HepG2 (cell line): Measurements from ENCODE around the gene CLN6. TPM values are rescaled to one million over a fixed set of nuclear protein-coding genes. Genes with fewer than 3 reads are reported as not detected.

Experiments
- ARHGAP35 ChIP-seq: sonication (generic); formaldehyde crosslinking; IDR thresholded peaks from 2 replicates; pipeline ENCODE4 v1.9.0; 2022; ENCODE audit warnings: mild to moderate bottlenecking, inconsistent platforms, moderate library complexity, missing genetic modification reagents, borderline replicate concordance
- BHLHE40 ChIP-seq: IDR thresholded peaks from 2 replicates; pipeline ENCODE4 v1.6.1; 2011; ENCODE audit warnings: low read length, improper control_type of control experiment
- CEBPZ ChIP-seq: IDR thresholded peaks from 2 replicates; pipeline ENCODE4 v1.6.1; 2012; ENCODE audit warnings: low read length, improper control_type of control experiment
- EED ChIP-seq: sonication (generic); formaldehyde crosslinking; IDR thresholded peaks from 2 replicates; pipeline ENCODE4 v1.5.0; 2020; ENCODE audit warnings: mild to moderate bottlenecking, missing genetic modification reagents
- HNF1B ChIP-seq: sonication (generic); formaldehyde crosslinking; IDR thresholded peaks from 2 replicates; pipeline ENCODE4 v1.5.1; 2020; ENCODE audit warnings: mild to moderate bottlenecking, moderate library complexity, missing genetic modification reagents
- MED8 ChIP-seq: sonication (generic); formaldehyde crosslinking; IDR thresholded peaks from 2 replicates; pipeline ENCODE4 v1.8.1; 2023; ENCODE audit warnings: mild to moderate bottlenecking, missing genetic modification reagents; ENCODE audit not compliant: insufficient replicate concordance
- MNT ChIP-seq: fragments of 450-650 bp; IDR thresholded peaks from 2 replicates; pipeline ENCODE4 v1.6.1; 2016
- POLR2G ChIP-seq: fragments of 200-400 bp; formaldehyde crosslinking; IDR thresholded peaks from 2 replicates; pipeline ENCODE4 v1.6.1; 2018; ENCODE audit warnings: mild to moderate bottlenecking, low read depth, low read length, moderate library complexity
- SSRP1 ChIP-seq: IDR thresholded peaks from 2 replicates; pipeline ENCODE4 v1.6.1; 2016; ENCODE audit warnings: control low read depth
- TBP ChIP-seq: sonication (generic); formaldehyde crosslinking; IDR thresholded peaks from 2 replicates; pipeline ENCODE4 v1.5.0; 2020; ENCODE audit warnings: missing genetic modification reagents
- TSC22D2 ChIP-seq: sonication (generic); formaldehyde crosslinking; IDR thresholded peaks from 2 replicates; pipeline ENCODE4 v1.5.1; 2020; ENCODE audit warnings: missing genetic modification reagents, mild to moderate bottlenecking, borderline replicate concordance
- ZBTB33 ChIP-seq: sonication (generic); formaldehyde crosslinking; IDR thresholded peaks from 2 replicates; pipeline ENCODE4 v1.4.0; 2020; ENCODE audit warnings: missing genetic modification reagents
- ZFP36 ChIP-seq: fragments of 150-350 bp; IDR thresholded peaks from 2 replicates; pipeline ENCODE4 v1.6.1; 2018; ENCODE audit warnings: borderline replicate concordance, low read length, low read depth; ENCODE audit not compliant: partially characterized antibody
- ZKSCAN1 ChIP-seq: fragments of 150-350 bp; IDR thresholded peaks from 2 replicates; pipeline ENCODE4 v1.6.1; 2014; ENCODE audit warnings: low read length
- ZNF788 ChIP-seq: sonication (generic); formaldehyde crosslinking; IDR thresholded peaks from 2 replicates; pipeline ENCODE4 v1.5.0; 2020; ENCODE audit warnings: mild to moderate bottlenecking, missing genetic modification reagents, borderline replicate concordance
- polyA plus RNA-seq, 8 experiments: library from polyadenylated mRNA; depleted of rRNA in 3 of 8; stranded (reverse) in 7 of 8; unstranded in 1 of 8; fragments of >200 nt; fragmentation: Illumina TruSeq in 4 of 8; extraction: Trizol in 4 of 8; gene quantifications; 2 replicates each; pipeline versions ENCODE4 v1.2.1 to v1.2.3, GENCODE V29; 2011 to 2016; ENCODE audit warnings: low read depth in 4 of 8, missing spikeins in 1 of 8, mixed read lengths in 1 of 8; ENCODE audit not compliant: insufficient read depth in 1 of 8
- total RNA-seq, 5 experiments: library from RNA; depleted of rRNA; stranded (reverse); fragments of >200 nt; fragmentation: Illumina TruSeq; extraction: Trizol; gene quantifications; 2 replicates each; pipeline ENCODE4 v1.2.3, GENCODE V29; 2016; ENCODE audit warnings: low read depth in 1 of 5
- TF ChIP-seq, protein P1 (sequence below): IDR thresholded peaks from 2 replicates; pipeline ENCODE4 v1.4.0; 2020; ENCODE audit warnings: mild to moderate bottlenecking, missing genetic modification reagents

The CLN6 gene
- total and polyA plus RNA-seq, 2 of the 13 experiments (the other 11 are each of a cell fraction or from before 2014, with no cell fraction given): 24.9 to 27.1 TPM

GRCh38 chr15:68277603-68278344 lies 48.2 kb upstream of the CLN6 start, which contains the start of gene FEM1B (continued):
- TF ChIP-seq ZBTB33 (CRISPR knock-in tag) (peak; percentile 0; the same call in 1 of the 2 replicates), ARHGAP35 (CRISPR knock-in tag) (0 out of 2 replicates have a peak, but pooled peaks have one; percentile 48), HNF1B (CRISPR knock-in tag) (peak; percentile 84), MED8 (peak; percentile 87), TBP (CRISPR knock-in tag) (0 out of 2 replicates have a peak, but pooled peaks have one; percentile 56), ZKSCAN1 (peak; percentile 49; the same call in 1 of the 2 replicates), EED (CRISPR knock-in tag) (no peak), SSRP1 (CRISPR knock-in tag) (no peak), CEBPZ (no peak), BHLHE40 (0 out of 2 replicates have a peak, but pooled peaks have one; percentile 13), ZNF788 (CRISPR knock-in tag) (peak; percentile 64; the same call in 1 of the 2 replicates), TSC22D2 (CRISPR knock-in tag) (peak; percentile 27; the same call in 1 of the 2 replicates), POLR2G (peak; percentile 91), MNT (no peak), ZFP36 (no peak)
- TF ChIP-seq, protein P1, sequence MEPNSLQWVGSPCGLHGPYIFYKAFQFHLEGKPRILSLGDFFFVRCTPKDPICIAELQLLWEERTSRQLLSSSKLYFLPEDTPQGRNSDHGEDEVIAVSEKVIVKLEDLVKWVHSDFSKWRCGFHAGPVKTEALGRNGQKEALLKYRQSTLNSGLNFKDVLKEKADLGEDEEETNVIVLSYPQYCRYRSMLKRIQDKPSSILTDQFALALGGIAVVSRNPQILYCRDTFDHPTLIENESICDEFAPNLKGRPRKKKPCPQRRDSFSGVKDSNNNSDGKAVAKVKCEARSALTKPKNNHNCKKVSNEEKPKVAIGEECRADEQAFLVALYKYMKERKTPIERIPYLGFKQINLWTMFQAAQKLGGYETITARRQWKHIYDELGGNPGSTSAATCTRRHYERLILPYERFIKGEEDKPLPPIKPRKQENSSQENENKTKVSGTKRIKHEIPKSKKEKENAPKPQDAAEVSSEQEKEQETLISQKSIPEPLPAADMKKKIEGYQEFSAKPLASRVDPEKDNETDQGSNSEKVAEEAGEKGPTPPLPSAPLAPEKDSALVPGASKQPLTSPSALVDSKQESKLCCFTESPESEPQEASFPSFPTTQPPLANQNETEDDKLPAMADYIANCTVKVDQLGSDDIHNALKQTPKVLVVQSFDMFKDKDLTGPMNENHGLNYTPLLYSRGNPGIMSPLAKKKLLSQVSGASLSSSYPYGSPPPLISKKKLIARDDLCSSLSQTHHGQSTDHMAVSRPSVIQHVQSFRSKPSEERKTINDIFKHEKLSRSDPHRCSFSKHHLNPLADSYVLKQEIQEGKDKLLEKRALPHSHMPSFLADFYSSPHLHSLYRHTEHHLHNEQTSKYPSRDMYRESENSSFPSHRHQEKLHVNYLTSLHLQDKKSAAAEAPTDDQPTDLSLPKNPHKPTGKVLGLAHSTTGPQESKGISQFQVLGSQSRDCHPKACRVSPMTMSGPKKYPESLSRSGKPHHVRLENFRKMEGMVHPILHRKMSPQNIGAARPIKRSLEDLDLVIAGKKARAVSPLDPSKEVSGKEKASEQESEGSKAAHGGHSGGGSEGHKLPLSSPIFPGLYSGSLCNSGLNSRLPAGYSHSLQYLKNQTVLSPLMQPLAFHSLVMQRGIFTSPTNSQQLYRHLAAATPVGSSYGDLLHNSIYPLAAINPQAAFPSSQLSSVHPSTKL (CRISPR knock-in tag): peak; percentile 74
